RWPE1 (cell line): Measurements from ENCODE around the gene PCGF3.
"Not testable (repeated sequence)": the region's sequence is repeated elsewhere in the genome, so short reads cannot be mapped to it uniquely, and the experiment has no call there.

Experiments
- CTCF ChIA-PET: fragments of 350-600 bp; sonication (Branson Sonifier 250); formaldehyde crosslinking; extraction: SDS; loops from one replicate; lab custom pipeline; 2021; lab: Yijun Ruan, JAX
- POLR2A ChIA-PET: fragments of 400-600 bp; formaldehyde crosslinking; extraction: SDS; loops from one replicate; lab custom pipeline; 2020; ENCODE audit warnings: antibody characterized with exemption; ENCODE audit not compliant: low non-redundant PET; lab: Yijun Ruan, JAX
- DNase-seq: peaks from one replicate; pipeline ENCODE4 v3.0.0; 2012; ENCODE audit warnings: low spot score
- H3K27ac ChIP-seq: fragments of 450-650 bp; 2 replicates; pipeline ENCODE4 v1.5.1; 2017
- CTCF ChIP-seq: fragments of 450-650 bp; conservative IDR thresholded peaks from 2 replicates; pipeline ENCODE4 v1.5.1; 2017; ENCODE audit warnings: low read depth, mild to moderate bottlenecking

The PCGF3 gene

GRCh38 chr4:726235-726787 lies 20.7 kb downstream of the PCGF3 start:
- ChIA-PET POLR2A (no interaction called here), CTCF (no interaction called here)
- H3K27ac ChIP-seq: peak overlapping the region; percentile 25; the same call in 1 of the 2 replicates
- DNase-seq: no peak
- TF ChIP-seq CTCF: no peak

GRCh38 chr4:726838-727237 lies 21.2 kb downstream of the PCGF3 start:
- no peak for DNase-seq
- no peak overlapping the region for H3K27ac ChIP-seq
- no peak for TF ChIP-seq CTCF
- ChIA-PET POLR2A (no interaction called here), CTCF (no interaction called here)

GRCh38 chr4:727576-727975 lies 21.9 kb downstream of the PCGF3 start:
- TF ChIP-seq CTCF: no peak
- no peak for DNase-seq
- POLR2A ChIA-PET: no interaction called here
- H3K27ac ChIP-seq: no peak overlapping the region
- CTCF ChIA-PET: no interaction called here

GRCh38 chr4:729336-730315 lies 24.0 kb downstream of the PCGF3 start:
- POLR2A ChIA-PET: no interaction called here
- CTCF ChIA-PET: interaction anchor here (0.6 to 1.0 kb wide), 2 partner anchors 13 to 81 kb away, joined by 3 to 4 read pairs; no protein-coding TSS in a partner anchor
- no peak for TF ChIP-seq CTCF
- H3K27ac ChIP-seq: peak overlapping the region; percentile 53; the same call in 1 of the 2 replicates
- DNase-seq: no peak

- peak overlapping the region; percentile 53 for H3K27ac ChIP-seq
- ChIA-PET POLR2A (no interaction called here), CTCF (no interaction called here)
- TF ChIP-seq CTCF: no peak
- DNase-seq: no peak
These were observed 24.9 kb downstream of the PCGF3 start for GRCh38 chr4:730511-730910.

GRCh38 chr4:730946-731904 lies 25.6 kb downstream of the PCGF3 start:
- POLR2A ChIA-PET, CTCF ChIA-PET, DNase-seq: not testable (repeated sequence)
- H3K27ac ChIP-seq: peak overlapping the region; percentile 53

- H3K27ac ChIP-seq: peak overlapping the region; percentile 50
- DNase-seq, POLR2A ChIA-PET: not testable (repeated sequence)
- CTCF ChIA-PET: interaction anchor here (0.7 kb wide), 1 partner anchor 10 kb away, joined by 5 read pairs; no protein-coding TSS in a partner anchor
These were observed 26.3 kb downstream of the PCGF3 start for GRCh38 chr4:731954-732353.
